GM21717 (cell line): ENCODE data around the gene ZBTB47.

ENCODE experiments used
- ATAC-seq: cut with Tn5 transposase; IDR thresholded peaks from one replicate; pipeline ENCODE4 v1.9.1; 2021; ENCODE audit warnings: mild to moderate bottlenecking, moderate library complexity; ENCODE audit not compliant: unreplicated experiment

Gene ZBTB47

DNA sequence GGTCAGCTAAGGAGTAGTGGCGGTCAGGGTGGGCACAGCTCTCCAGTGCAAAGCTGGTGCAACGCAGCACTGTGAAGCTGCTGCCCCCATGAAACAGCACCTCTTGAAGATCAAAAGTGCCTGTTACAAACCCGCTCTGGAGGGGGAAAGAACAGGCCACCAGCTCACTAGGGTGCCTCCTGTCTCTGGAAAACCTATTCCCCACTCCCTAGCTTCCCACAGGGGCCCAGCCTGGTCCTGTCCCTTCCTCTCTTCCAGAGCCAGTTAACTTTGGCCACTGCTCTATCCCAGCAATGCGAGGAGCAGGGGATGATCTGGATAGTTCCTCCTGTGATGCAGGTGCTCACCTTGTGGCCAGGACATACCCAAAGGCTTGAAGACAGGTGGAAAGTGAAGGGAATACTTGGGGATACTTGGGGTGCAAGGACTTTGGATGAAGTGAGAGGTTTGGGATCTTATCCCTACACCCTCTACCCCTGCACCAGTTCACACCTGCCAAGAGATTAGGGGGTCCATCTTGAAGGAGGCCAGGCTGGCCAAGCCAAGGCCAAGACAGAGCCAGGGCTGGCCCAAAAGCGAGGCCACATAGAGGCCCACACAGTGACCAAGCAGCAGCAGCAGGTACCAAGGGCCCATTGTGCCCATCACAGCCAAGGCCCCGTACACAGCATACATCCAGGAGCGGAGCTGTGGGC, 44.9 kb downstream of the ZBTB47 start:
- no peak for ATAC-seq

DNA sequence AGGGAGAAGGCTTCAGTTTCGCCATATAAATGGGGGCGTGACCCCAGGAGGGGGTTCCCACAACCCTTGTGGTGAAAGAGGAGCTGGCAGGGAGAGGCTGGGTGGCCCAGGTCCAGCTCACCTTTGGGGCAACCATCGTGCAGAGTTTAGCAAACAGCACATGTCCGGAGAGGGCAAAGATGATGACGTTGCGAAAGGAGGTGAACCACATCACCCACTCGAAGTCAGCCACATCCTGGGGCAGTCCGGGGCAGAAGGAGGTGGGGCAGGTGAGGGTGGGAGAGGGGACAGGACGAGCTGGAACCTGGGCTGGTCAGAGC, 45.4 kb downstream of the ZBTB47 start:
- no peak for ATAC-seq

GRCh38 chr3:42699511-42699971, 46.0 kb downstream of the ZBTB47 start:
- no peak for ATAC-seq

DNA sequence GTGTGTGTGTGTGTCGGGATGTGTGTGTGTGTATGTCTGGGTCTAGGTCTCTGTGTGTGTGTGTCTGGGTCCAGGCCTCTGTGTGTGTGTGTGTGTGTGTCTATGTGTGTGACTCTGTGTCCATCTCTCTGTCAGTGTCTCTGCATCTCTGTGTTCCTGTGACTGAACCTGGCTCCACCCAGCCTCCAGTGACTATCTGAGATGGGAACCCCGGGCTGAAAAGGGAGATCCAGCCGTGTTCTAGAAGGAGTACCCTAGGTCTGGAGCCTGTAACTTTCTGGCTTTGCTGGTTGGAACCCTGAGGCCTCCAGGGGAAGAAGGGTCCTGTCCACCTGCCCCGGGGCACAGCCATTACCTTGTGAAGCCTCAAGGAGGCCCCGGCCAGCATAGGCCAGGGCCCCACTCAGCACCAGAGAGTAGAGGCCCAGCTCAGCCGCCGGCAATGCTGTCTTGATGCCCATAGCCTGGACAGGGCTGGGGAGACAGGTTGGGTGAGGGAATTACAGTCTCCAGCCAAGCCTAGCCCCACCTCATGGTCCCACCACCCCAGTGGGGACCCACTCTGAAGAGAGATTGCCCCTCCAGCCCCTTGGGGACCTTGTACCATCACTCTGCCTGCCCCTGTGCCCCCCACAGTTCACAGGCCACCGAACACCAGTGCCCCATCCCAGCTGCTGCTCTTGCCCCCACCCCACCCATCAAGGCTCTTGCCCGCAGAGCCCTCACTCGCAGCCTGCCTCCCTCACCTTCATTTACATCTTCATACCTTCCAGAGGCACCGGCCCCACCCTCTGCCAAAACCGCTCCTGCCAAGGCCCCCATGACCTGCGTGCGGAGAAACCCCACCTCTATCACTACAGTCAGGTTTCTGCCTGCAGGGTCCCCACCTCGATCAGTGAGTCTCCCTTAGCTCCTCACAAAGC, 47.1 kb downstream of the ZBTB47 start:
- ATAC-seq, result no peak

GRCh38 chr3:42701371-42702065, 48.0 kb downstream of the ZBTB47 start:
- ATAC-seq, result no peak

- no peak for ATAC-seq
Measured at GRCh38 chr3:42702066-42702951, 48.8 kb downstream of the ZBTB47 start, which contains the start of gene HHATL. Gene HHATL (minus strand): TSS chr3:42702798. CDS start chr3:42700826, 1,972 bp downstream.

DNA sequence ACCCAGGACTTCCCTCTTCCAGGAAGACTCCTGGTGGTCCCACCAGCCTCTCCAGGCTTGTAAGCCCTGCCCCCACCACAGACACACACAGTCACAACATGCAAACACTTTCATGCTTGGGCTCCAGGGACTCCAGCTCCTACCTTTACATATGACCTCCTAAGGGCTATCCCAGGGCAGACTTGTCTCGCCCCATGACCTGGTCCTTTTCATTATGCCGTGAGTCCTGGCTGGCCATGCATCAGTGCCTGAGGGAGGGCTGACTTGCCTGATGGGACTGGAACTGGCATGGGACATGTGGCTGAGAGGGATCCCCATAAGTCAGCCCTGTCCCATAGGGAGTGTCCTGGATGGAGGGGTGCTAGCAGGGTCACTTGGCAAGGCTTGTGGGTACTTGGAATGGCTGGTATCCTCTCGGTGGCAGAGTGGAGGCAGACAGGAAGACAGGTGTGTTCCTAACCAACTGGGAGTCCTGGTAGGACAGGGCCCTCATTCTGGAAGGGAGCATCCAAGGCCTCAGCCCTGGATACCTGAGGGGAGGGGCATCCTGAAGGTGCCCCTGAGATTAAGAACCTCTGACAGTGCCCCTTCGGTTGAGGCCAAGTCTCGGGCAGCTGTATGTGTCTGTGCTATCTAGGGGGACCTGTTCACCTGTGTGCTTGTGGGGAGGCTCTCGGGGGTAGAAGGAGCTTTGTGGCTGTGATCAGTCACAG, 49.6 kb downstream of the ZBTB47 start:
- no peak for ATAC-seq

DNA sequence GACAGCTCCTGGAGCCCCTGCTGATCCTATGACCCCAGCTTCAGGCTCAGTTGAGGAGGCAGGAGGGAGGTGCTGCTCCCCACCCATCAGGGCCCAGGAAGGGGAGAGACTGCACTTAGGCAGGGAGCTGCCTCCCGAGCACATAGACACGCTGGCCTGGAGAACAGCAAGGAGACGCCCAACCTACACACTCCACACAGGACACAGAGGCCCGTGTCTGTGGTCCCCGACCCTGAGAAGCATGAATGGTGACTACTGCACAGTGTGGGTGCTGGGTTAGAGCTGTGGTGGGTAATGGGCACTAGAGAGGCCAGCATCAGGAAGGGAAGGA, 50.2 kb downstream of the ZBTB47 start:
- ATAC-seq, result no peak

DNA sequence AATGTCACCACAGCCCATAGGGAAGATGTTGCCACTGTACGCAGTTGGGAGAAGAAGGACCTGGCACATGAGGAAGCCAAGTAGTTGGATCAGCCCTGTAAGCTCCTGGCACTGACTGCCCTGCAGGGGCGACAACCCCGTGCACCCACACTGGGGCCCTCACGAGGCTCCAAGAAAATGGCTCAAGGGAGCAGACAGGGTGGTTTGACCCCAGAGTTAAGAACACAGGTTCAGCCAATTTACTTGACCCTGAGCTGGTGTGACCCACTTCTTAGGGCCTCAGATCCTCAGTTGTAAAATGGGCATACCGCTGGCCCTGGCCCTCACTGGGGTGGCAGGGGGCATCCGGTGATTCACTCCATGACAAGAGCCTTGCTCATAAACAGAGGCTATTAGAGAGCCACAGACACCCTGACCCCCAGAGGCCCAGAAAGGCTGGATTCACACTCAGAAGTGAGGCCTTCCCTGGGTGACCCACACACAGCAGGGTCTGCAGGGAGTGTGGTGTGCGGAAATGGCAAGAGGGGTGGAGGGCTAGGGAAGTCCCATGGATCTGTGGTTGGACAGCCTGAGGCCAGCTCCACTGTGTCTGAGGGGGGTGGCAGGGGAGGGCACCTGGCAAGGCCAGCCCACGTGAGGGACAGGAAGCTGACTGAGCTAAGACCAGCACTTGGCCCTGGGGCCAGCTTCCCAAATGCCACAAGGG, 50.8 kb downstream of the ZBTB47 start:
- ATAC-seq, result no peak

DNA sequence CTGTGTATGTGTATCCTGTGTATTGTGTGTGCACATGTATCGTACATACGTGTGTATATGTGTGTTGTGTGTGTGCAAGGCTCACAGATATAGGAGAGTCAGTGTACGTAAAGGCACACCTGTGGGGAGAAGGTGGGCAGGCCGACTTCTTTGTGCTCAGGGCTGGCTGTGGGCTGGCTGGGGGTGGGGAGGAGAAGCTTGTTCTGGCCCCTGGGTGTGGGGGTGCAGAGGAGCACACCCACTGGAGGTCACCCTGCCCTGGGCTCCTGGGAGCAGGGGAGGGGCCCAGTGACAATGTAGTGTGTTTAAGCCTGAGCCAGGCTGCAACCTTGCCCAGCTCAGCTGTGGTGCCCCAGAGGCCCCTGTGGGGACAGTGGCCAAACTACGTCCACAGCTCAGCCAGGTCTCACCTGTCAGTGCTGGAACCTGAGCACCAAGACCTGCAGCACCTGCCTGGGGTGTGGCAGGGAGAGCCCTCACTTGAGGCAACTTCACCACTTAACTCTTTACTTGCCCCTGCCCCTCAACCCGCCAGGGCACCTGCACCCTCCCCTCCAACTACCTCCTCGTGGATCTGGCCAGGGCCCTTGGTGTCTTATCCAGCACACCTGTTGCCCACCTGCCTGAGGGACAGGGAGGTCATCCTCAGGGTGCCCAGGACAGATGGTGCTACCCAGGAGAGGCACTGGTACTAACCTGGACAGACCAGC, 51.7 kb downstream of the ZBTB47 start:
- ATAC-seq, result no peak

DNA sequence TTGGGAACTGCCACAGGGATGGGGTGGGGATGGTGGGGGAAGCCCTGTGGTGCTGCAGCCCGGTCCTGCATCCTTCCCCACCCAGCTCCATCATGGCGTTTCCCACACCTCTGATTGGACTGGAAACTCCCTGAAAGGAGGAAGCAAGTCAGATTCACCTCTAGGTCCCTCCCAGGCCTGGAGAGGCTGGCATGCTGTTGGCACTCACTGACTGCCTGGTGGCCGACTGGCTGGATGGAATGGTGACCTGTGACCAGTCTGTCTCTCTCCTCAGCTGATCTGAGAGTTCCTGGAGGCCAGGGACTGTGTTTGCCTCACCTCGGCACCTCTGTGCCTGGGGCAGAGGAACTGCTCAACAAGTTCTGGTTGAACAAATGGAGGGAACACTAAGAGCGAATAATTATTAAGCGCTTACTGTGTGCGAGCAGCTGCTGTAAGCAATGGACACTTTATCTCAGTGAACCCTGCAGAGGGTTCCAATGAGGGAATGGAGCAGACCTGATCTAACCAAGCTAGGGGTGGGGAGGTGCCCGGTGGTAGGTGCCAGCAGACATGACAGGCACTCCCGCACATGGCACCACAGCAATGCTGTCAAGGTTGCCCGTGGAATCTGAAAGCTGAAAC, 52.6 kb downstream of the ZBTB47 start:
- no peak for ATAC-seq

- no peak for ATAC-seq
Measured at GRCh38 chr3:42706721-42707619, 53.5 kb downstream of the ZBTB47 start.

DNA sequence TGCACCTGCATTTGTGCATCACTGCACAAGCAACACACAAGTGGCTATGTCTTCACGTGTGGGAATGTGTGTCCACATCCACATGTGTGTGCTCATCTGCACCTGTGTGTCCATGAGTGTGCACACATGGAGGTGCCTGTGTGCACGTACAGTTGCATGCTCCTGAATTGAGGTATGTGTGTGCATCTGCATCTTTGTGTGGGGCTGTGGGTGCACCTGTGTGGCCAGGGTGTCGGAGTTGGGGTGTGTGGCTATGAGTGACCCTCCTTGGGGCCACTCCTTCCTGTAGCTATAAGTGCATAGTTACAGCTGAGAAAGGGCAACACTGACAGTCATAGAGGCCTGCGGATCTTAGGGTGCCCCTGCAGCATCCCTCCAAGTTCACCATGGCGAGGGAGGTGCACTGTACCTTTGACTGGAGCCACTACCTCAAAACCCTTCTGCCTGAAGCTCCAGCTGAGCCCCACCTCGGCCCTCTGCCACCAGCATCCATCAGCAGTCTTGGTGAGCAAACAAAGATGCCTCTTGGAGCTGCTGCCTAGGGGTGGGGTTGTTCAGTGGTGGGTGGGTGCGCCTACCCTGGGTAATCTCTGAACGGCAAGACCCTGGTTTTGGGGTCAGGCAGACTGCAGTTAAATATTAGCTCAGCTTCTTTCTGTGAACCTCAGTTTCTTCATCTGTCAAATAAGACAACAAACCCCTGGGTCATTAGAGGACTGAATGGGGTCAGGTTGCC, 54.3 kb downstream of the ZBTB47 start:
- no peak for ATAC-seq

DNA sequence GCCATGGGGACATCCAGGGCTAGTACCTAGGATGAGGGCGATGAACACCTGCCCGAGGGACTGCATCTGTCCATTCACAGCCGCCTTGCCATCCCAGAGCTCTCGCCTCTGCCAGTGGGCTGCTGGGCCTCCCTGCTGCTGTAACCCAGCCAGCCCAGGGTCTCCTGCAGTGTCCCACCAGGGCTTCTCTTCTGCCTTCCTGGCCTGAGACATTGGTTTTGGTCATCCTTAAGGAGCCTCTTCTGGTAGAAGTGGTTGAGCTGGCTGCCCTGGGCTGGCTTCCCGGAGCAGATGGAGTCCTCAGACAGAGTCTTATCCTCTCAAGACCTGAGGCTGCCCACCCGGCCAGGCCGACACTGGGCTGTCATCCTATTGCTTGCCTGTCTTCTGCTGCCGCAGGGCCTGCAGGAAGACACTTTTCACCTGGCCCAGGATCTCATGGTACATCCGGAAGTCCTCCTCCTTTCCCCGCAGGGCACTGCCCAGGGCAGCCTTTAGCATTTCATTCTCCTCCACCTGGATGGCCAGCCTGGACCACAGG, 55.2 kb downstream of the ZBTB47 start:
- no peak for ATAC-seq

DNA sequence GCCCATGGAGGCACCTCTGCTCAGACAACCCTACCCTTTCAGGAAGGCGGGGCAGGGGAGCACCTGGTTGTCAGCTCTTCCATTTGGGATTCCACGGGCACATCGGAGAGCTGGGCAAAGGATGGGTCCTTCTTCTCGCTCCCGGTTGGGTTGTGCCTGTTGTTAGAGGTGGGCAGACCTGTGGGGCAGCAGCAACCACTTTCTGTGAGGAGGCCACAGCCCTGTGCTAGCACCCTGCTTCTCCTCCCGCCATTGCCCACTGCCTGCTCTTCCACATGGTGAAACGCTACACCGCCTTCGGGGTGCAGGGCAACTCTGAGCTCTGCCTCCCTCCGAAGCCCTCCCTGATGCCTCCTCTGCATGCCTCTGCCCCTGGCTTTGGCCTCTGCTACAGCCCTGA, 56.1 kb downstream of the ZBTB47 start:
- ATAC-seq, result no peak

GRCh38 chr3:42710323-42711021, 57.0 kb downstream of the ZBTB47 start:
- no peak for ATAC-seq
